GM21717 (cell line): ENCODE data around the gene PCYT1A.
"Not testable (repeated sequence)": the region's sequence is repeated elsewhere in the genome, so short reads cannot be mapped to it uniquely, and the experiment has no call there.

Experiments
- ATAC-seq: cut with Tn5 transposase; IDR thresholded peaks from one replicate; pipeline ENCODE4 v1.9.1; 2021; ENCODE audit warnings: mild to moderate bottlenecking, moderate library complexity; ENCODE audit not compliant: unreplicated experiment

Gene PCYT1A

GRCh38 chr3:196288141-196288460 is 575 bp upstream of the PCYT1A start:
- ATAC-seq = no peak

- peak; percentile 13 for ATAC-seq
These were observed 461 bp downstream of the PCYT1A start for GRCh38 chr3:196287090-196287439.

- ATAC-seq = no peak
These were observed 3.1 kb downstream of the PCYT1A start for GRCh38 chr3:196284396-196284795.

GRCh38 chr3:196281962-196282361 is 5.6 kb downstream of the PCYT1A start:
- no peak for ATAC-seq

- ATAC-seq = no peak
These were observed 6.7 kb downstream of the PCYT1A start for GRCh38 chr3:196280689-196281440.

- no peak for ATAC-seq
These were observed 12.4 kb downstream of the PCYT1A start for GRCh38 chr3:196275126-196275525.

- ATAC-seq = peak; percentile 89
These were observed 12.9 kb downstream of the PCYT1A start for GRCh38 chr3:196274585-196274984.

- no peak for ATAC-seq
These were observed 13.9 kb downstream of the PCYT1A start for GRCh38 chr3:196273655-196274054.

- no peak for ATAC-seq
These were observed 14.7 kb downstream of the PCYT1A start for GRCh38 chr3:196272826-196273225.

GRCh38 chr3:196270499-196270898 is 17.0 kb downstream of the PCYT1A start:
- ATAC-seq = no peak

GRCh38 chr3:196268284-196269163 is 19.0 kb downstream of the PCYT1A start:
- ATAC-seq = no peak

- ATAC-seq = no peak
These were observed 23.7 kb downstream of the PCYT1A start for GRCh38 chr3:196263819-196264218.

GRCh38 chr3:196260784-196261183 is 26.7 kb downstream of the PCYT1A start:
- ATAC-seq = no peak

GRCh38 chr3:196255776-196256175 is 31.8 kb downstream of the PCYT1A start:
- no peak for ATAC-seq

- ATAC-seq = no peak
These were observed 32.9 kb downstream of the PCYT1A start for GRCh38 chr3:196254376-196255283.

- no peak for ATAC-seq
These were observed 35.6 kb downstream of the PCYT1A start for GRCh38 chr3:196251918-196252317.

GRCh38 chr3:196246612-196247308 is 40.8 kb downstream of the PCYT1A start:
- no peak for ATAC-seq

GRCh38 chr3:196244166-196244565 is 43.4 kb downstream of the PCYT1A start:
- not testable (repeated sequence) for ATAC-seq

- no peak for ATAC-seq
These were observed 45.8 kb downstream of the PCYT1A start for GRCh38 chr3:196241704-196242103.

- no peak for ATAC-seq
These were observed 47.1 kb downstream of the PCYT1A start for GRCh38 chr3:196240424-196240823.
